Mammary epithelial cell (primary cell): ENCODE results near the gene CNTNAP4.

Experiments
- EZH2 ChIP-seq: IDR thresholded peaks from 2 replicates; pipeline ENCODE4 v1.6.1; 2012; ENCODE audit warnings: low read length, inconsistent platforms, borderline replicate concordance
- TF ChIP-seq, protein P1 (sequence below), 2 donors: IDR thresholded peaks in 1 of 2; conservative IDR thresholded peaks in 1 of 2; 2 replicates each; pipeline ENCODE4 v1.5.1; 2011 to 2012; ENCODE audit warnings: inconsistent platforms in 2 of 2, low read length in 2 of 2, mild to moderate bottlenecking in 2 of 2, control low read depth in 1 of 2, low read depth in 1 of 2; ENCODE audit not compliant: insufficient read depth in 1 of 2; ENCODE audit errors: extremely low read depth in 1 of 2

DNA sequence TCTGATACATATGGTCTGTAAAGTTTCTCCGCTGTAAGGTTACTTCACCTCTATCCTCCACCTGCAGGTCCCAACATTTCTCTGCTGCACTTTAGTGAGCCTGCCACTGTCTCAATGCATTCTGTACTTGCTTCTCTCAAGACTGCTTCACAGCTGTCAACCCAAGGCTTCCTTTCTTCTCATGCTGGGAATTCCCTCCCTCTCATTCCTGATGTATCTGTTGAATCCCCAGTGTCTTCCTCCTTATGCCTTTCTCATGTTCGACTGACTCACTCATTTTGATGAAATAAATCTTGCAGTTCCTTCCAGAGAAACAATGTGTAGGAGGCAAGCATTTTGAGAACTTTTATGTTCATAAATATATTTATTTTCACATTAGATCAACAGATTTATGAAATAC, 288.3 kb downstream of the CNTNAP4 start:
- TF ChIP-seq, protein P1, sequence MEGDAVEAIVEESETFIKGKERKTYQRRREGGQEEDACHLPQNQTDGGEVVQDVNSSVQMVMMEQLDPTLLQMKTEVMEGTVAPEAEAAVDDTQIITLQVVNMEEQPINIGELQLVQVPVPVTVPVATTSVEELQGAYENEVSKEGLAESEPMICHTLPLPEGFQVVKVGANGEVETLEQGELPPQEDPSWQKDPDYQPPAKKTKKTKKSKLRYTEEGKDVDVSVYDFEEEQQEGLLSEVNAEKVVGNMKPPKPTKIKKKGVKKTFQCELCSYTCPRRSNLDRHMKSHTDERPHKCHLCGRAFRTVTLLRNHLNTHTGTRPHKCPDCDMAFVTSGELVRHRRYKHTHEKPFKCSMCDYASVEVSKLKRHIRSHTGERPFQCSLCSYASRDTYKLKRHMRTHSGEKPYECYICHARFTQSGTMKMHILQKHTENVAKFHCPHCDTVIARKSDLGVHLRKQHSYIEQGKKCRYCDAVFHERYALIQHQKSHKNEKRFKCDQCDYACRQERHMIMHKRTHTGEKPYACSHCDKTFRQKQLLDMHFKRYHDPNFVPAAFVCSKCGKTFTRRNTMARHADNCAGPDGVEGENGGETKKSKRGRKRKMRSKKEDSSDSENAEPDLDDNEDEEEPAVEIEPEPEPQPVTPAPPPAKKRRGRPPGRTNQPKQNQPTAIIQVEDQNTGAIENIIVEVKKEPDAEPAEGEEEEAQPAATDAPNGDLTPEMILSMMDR (conservative IDR thresholded peaks at IDR 0.05 in 1 of 2, IDR thresholded peaks at IDR 0.05 in 1 of 2; ENCODE audit: extremely low read depth in 1 of 2, insufficient read depth in 1 of 2, low read depth in 1 of 2, low read length in 2 of 2), result no peak
- TF ChIP-seq EZH2, result no peak
